K562 (cell line): Measurements from ENCODE around the gene HEPHL1. TPM values are rescaled to one million over a fixed set of nuclear protein-coding genes. Genes with fewer than 3 reads are reported as not detected.

Experiments used
- ATF1 ChIP-seq, 2 experiments: fragments of 450-650 bp in 1 of 2; IDR thresholded peaks; 2 replicates each; pipeline ENCODE4 v1.6.1; 2016; ENCODE audit warnings: missing compliant biosample characterization in 1 of 2, missing genetic modification characterization in 1 of 2
- COPS2 ChIP-seq: fragments of 450-650 bp; conservative IDR thresholded peaks from 2 replicates; pipeline ENCODE4 v1.6.1; 2016; ENCODE audit warnings: mild to moderate bottlenecking, moderate library complexity
- ETS2 ChIP-seq: IDR thresholded peaks from 2 replicates; pipeline ENCODE4 v1.6.1; 2016; ENCODE audit warnings: borderline replicate concordance, missing genetic modification characterization, mild to moderate bottlenecking, moderate library complexity, missing compliant biosample characterization; ENCODE audit not compliant: poor library complexity, severe bottlenecking
- FOS ChIP-seq: IDR thresholded peaks from 3 replicates; pipeline ENCODE4 v1.6.1; 2011; ENCODE audit not compliant: insufficient read length; ENCODE audit errors: extremely low read depth
- FOXA1 ChIP-seq: fragments of 450-650 bp; IDR thresholded peaks from 2 replicates; pipeline ENCODE4 v1.6.1; 2016; ENCODE audit warnings: mild to moderate bottlenecking, borderline replicate concordance
- GATA2 ChIP-seq: sonication (generic); formaldehyde crosslinking; IDR thresholded peaks from 2 replicates; pipeline ENCODE4 v1.4.0; 2020; ENCODE audit warnings: mild to moderate bottlenecking, missing genetic modification reagents
- HCFC1 ChIP-seq: IDR thresholded peaks from 2 replicates; pipeline ENCODE4 v1.6.1; 2012; ENCODE audit warnings: low read depth, low read length, improper control_type of control experiment
- HNRNPL ChIP-seq: fragments of 200-400 bp; formaldehyde crosslinking; IDR thresholded peaks from 2 replicates; pipeline ENCODE4 v1.6.1; 2017; ENCODE audit warnings: low read depth, mild to moderate bottlenecking, low read length
- MYBL2 ChIP-seq, 2 experiments: fragments of 450-650 bp in 1 of 2; sonication (generic) in 1 of 2; formaldehyde crosslinking in 1 of 2; IDR thresholded peaks; 2 replicates each; pipeline versions ENCODE4 v1.6.1 to v1.8.1; 2017 to 2022; ENCODE audit warnings: borderline replicate concordance in 1 of 2, inconsistent platforms in 1 of 2, low read depth in 1 of 2, mild to moderate bottlenecking in 1 of 2, missing genetic modification reagents in 1 of 2, moderate library complexity in 1 of 2
- PRPF4 ChIP-seq: fragments of 200-400 bp; formaldehyde crosslinking; IDR thresholded peaks from one replicate; pipeline ENCODE4 v1.6.1; 2017; ENCODE audit warnings: low read length, low read depth, mild to moderate bottlenecking; ENCODE audit not compliant: insufficient read depth, poor library complexity, severe bottlenecking
- TCF7 ChIP-seq: sonication (generic); IDR thresholded peaks from 2 replicates; pipeline ENCODE4 v1.6.1; 2016; ENCODE audit warnings: antibody characterized with exemption, borderline replicate concordance
- U2AF1 ChIP-seq: fragments of 200-400 bp; formaldehyde crosslinking; optimal IDR thresholded peaks from 2 replicates; pipeline ENCODE3; 2017; ENCODE audit warnings: mild to moderate bottlenecking, low read depth, low read length, moderate library complexity
- ZBED1 ChIP-seq: IDR thresholded peaks from 2 replicates; pipeline ENCODE4 v1.6.1; 2014
- ZC3H8 ChIP-seq: fragments of 450-650 bp; IDR thresholded peaks from 2 replicates; pipeline ENCODE4 v1.6.1; 2017
- ZFP30 ChIP-seq: fragments of 250-450 bp; sonication (Bioruptor Pico); IDR thresholded peaks from 2 replicates; pipeline ENCODE4 v1.8.0; 2022; ENCODE audit warnings: moderate library complexity, mild to moderate bottlenecking, inconsistent platforms, borderline replicate concordance
- ZNF133 ChIP-seq: fragments of 250-450 bp; sonication (Bioruptor Pico); IDR thresholded peaks from 2 replicates; pipeline ENCODE4 v1.4.0; 2020; ENCODE audit warnings: mild to moderate bottlenecking
- ZNF584 ChIP-seq: fragments of 200-800 bp; sonication (Bioruptor generic); IDR thresholded peaks from 2 replicates; pipeline ENCODE4 v1.6.1; 2016; ENCODE audit warnings: low read depth, mild to moderate bottlenecking, missing genetic modification characterization, missing compliant biosample characterization
- polyA plus RNA-seq, 8 experiments: library from polyadenylated mRNA; depleted of rRNA in 4 of 8; stranded (reverse) in 5 of 8; unstranded in 3 of 8; fragments of >200 nt; fragmentation: Nextera tagmentation in 2 of 8; fragmentation: Illumina TruSeq in 1 of 8; extraction: Ambion mirVana in 2 of 8; extraction: Trizol in 1 of 8; gene quantifications; 2 replicates each; pipeline versions ENCODE4 v1.2.1 to v1.2.3, GENCODE V29; 2011 to 2014; ENCODE audit warnings: inconsistent platforms in 1 of 8, missing spikeins in 1 of 8
- total RNA-seq, 7 experiments: library from RNA; depleted of rRNA in 6 of 7; stranded (reverse); fragments of >200 nt in 6 of 7; fragmentation: Illumina TruSeq in 2 of 7; extraction: Trizol in 2 of 7; gene quantifications; 2 replicates each; pipeline versions ENCODE4 v1.2.1 to v1.2.3, GENCODE V29; 2011 to 2021; ENCODE audit warnings: low replicate concordance in 1 of 7
- TF ChIP-seq, protein P1 (sequence below): fragments of 250-450 bp; sonication (Bioruptor Pico); IDR thresholded peaks from 2 replicates; pipeline ENCODE4 v1.4.0; 2020
- TF ChIP-seq, protein P2 (sequence below): IDR thresholded peaks from 2 replicates; pipeline ENCODE4 v1.6.1; 2016; ENCODE audit warnings: missing genetic modification characterization, missing compliant biosample characterization
- TF ChIP-seq, protein P3 (sequence below): fragments of 250-450 bp; sonication (Bioruptor Pico); IDR thresholded peaks from 2 replicates; pipeline ENCODE4 v1.4.0; 2020

The HEPHL1 gene
- total and polyA plus RNA-seq, 9 of the 15 experiments (the other 6 are each of a cell fraction or from before 2014, with no cell fraction given) = 0.01 TPM; not detected in 8

DNA sequence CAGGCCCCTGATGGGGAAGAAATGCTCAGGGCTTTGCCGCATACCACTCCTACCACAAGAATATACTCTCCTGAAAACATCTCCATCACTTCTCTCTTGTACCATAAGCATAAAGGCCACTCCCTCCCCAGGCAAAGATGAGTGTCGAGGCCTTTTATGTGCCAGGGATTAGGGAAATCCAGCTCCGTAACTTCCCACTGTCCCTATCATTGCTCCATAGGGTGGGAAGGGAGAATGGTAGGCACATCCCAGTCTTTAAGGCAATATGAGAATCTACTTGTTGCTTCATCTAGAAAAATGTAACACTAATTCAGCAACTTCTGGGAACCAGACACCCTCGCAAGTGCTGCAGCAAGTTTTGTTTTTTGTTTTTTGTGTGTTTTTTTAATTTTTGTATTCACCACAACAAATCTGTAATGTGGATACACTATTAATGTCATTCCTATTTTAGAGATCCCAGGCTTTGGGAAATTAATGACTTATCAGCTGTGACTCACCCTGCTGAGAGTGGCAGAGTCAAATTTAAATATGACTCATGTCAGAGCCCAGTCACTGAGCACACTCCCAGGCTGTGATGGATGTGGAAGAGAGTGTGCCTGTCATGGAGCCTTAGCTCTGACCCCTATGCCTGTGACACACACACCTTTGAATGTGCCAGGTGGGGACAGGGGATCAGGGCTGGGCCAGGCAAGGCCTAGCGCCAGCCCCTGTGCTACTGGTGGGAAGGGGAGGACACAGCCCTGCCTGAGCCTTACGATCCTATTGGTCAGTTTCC is 130.9 kb downstream of the HEPHL1 start (continued):
- no peak for TF ChIP-seq TCF7
- no peak for TF ChIP-seq COPS2
- TF ChIP-seq HCFC1 = no peak
- no peak for TF ChIP-seq ZFP30 (CRISPR knock-in tag)
- TF ChIP-seq, protein P1, sequence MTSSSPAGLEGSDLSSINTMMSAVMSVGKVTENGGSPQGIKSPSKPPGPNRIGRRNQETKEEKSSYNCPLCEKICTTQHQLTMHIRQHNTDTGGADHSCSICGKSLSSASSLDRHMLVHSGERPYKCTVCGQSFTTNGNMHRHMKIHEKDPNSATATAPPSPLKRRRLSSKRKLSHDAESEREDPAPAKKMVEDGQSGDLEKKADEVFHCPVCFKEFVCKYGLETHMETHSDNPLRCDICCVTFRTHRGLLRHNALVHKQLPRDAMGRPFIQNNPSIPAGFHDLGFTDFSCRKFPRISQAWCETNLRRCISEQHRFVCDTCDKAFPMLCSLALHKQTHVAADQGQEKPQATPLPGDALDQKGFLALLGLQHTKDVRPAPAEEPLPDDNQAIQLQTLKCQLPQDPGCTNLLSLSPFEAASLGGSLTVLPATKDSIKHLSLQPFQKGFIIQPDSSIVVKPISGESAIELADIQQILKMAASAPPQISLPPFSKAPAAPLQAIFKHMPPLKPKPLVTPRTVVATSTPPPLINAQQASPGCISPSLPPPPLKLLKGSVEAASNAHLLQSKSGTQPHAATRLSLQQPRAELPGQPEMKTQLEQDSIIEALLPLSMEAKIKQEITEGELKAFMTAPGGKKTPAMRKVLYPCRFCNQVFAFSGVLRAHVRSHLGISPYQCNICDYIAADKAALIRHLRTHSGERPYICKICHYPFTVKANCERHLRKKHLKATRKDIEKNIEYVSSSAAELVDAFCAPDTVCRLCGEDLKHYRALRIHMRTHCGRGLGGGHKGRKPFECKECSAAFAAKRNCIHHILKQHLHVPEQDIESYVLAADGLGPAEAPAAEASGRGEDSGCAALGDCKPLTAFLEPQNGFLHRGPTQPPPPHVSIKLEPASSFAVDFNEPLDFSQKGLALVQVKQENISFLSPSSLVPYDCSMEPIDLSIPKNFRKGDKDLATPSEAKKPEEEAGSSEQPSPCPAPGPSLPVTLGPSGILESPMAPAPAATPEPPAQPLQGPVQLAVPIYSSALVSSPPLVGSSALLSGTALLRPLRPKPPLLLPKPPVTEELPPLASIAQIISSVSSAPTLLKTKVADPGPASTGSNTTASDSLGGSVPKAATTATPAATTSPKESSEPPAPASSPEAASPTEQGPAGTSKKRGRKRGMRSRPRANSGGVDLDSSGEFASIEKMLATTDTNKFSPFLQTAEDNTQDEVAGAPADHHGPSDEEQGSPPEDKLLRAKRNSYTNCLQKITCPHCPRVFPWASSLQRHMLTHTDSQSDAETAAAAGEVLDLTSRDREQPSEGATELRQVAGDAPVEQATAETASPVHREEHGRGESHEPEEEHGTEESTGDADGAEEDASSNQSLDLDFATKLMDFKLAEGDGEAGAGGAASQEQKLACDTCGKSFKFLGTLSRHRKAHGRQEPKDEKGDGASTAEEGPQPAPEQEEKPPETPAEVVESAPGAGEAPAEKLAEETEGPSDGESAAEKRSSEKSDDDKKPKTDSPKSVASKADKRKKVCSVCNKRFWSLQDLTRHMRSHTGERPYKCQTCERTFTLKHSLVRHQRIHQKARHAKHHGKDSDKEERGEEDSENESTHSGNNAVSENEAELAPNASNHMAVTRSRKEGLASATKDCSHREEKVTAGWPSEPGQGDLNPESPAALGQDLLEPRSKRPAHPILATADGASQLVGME (CRISPR knock-in tag) = no peak
- TF ChIP-seq ETS2 (tag) = no peak
- no peak for TF ChIP-seq GATA2 (CRISPR knock-in tag)
- TF ChIP-seq, protein P2, sequence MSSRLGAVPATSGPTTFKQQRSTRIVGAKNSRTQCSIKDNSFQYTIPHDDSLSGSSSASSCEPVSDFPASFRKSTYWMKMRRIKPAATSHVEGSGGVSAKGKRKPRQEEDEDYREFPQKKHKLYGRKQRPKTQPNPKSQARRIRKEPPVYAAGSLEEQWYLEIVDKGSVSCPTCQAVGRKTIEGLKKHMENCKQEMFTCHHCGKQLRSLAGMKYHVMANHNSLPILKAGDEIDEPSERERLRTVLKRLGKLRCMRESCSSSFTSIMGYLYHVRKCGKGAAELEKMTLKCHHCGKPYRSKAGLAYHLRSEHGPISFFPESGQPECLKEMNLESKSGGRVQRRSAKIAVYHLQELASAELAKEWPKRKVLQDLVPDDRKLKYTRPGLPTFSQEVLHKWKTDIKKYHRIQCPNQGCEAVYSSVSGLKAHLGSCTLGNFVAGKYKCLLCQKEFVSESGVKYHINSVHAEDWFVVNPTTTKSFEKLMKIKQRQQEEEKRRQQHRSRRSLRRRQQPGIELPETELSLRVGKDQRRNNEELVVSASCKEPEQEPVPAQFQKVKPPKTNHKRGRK (tag) = no peak
- TF ChIP-seq, protein P3, sequence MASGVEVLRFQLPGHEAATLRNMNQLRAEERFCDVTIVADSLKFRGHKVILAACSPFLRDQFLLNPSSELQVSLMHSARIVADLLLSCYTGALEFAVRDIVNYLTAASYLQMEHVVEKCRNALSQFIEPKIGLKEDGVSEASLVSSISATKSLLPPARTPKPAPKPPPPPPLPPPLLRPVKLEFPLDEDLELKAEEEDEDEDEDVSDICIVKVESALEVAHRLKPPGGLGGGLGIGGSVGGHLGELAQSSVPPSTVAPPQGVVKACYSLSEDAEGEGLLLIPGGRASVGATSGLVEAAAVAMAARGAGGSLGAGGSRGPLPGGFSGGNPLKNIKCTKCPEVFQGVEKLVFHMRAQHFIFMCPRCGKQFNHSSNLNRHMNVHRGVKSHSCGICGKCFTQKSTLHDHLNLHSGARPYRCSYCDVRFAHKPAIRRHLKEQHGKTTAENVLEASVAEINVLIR (CRISPR knock-in tag) = no peak
- no peak for TF ChIP-seq MYBL2 (IDR thresholded peaks at IDR 0.05; ENCODE audit: low read depth)
- no peak for TF ChIP-seq MYBL2 (CRISPR knock-in tag; IDR thresholded peaks at IDR 0.05; ENCODE audit: borderline replicate concordance)
- no peak for TF ChIP-seq ZC3H8
- TF ChIP-seq ZBED1 = no peak
- peak; percentile 82 for TF ChIP-seq FOS
- TF ChIP-seq ATF1 (CRISPR knock-in tag; IDR thresholded peaks at IDR 0.05) = no peak
- peak; percentile 55 for TF ChIP-seq ATF1 (tag; IDR thresholded peaks at IDR 0.05)
- TF ChIP-seq PRPF4 = no peak
- no peak for TF ChIP-seq ZNF584
- TF ChIP-seq ZNF133 (CRISPR knock-in tag) = no peak
- TF ChIP-seq FOXA1 = no peak
- TF ChIP-seq U2AF1 = no peak
- TF ChIP-seq HNRNPL = no peak
